ENCODE data around the gene WDR62.
"Not testable (repeated sequence)": the region's sequence is repeated elsewhere in the genome, so short reads cannot be mapped to it uniquely, and the experiment has no call there.

GRCh38 chr19:36131221-36131620 lies 76.5 kb downstream of the WDR62 start:
- TF ChIP-seq CTCF (optimal IDR thresholded peaks at IDR 0.05 in 1 of 3, IDR thresholded peaks at IDR 0.05 in 1 of 3, conservative IDR thresholded peaks at IDR 0.05 in 1 of 3; ENCODE audit: extremely low read depth in 1 of 3, insufficient read depth in 2 of 3, low read length in 3 of 3); EZH2 (IDR thresholded peaks at IDR 0.05; ENCODE audit: low read length): not testable (repeated sequence)
